Thyroid gland (tissue), 4 donors: ENCODE data around the gene C2CD2.

Experiments
- POLR2A ChIP-seq, 2 donors: fragments of 450-650 bp; IDR thresholded peaks; one replicate each; pipeline ENCODE4 v1.6.1; 2017; ENCODE audit warnings: antibody characterized with exemption in 2 of 2, mild to moderate bottlenecking in 2 of 2, moderate library complexity in 1 of 2
- TF ChIP-seq, protein P1 (sequence below), 6 experiments: fragments of 200-600 bp in 3 of 6; fragments of 450-650 bp in 3 of 6; sonication (generic) in 3 of 6; IDR thresholded peaks; one replicate each; pipeline ENCODE4 v1.5.1; 2016 to 2019; ENCODE audit warnings: antibody characterized with exemption in 6 of 6, mild to moderate bottlenecking in 2 of 6, inconsistent platforms in 1 of 6, moderate library complexity in 1 of 6

DNA sequence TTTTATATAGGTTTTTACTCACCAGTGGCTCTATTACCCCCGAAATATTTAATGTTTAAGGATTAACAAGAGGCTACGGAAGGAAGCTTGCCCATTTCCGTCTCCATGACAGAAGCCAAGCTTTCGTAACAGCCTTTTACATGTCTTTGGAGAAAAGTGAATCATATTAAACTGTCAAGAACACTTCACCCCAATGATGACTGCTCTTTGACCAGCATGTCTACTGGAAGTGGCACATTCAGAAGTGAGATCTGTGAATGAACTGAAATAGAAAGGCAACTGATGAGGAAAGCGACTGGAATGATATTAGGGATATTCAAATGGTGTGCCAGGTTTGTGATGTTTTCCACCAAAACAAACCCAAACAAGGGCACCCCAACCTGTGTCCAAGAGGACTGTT is 66.2 kb downstream of the C2CD2 start:
- TF ChIP-seq, protein P1, sequence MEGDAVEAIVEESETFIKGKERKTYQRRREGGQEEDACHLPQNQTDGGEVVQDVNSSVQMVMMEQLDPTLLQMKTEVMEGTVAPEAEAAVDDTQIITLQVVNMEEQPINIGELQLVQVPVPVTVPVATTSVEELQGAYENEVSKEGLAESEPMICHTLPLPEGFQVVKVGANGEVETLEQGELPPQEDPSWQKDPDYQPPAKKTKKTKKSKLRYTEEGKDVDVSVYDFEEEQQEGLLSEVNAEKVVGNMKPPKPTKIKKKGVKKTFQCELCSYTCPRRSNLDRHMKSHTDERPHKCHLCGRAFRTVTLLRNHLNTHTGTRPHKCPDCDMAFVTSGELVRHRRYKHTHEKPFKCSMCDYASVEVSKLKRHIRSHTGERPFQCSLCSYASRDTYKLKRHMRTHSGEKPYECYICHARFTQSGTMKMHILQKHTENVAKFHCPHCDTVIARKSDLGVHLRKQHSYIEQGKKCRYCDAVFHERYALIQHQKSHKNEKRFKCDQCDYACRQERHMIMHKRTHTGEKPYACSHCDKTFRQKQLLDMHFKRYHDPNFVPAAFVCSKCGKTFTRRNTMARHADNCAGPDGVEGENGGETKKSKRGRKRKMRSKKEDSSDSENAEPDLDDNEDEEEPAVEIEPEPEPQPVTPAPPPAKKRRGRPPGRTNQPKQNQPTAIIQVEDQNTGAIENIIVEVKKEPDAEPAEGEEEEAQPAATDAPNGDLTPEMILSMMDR (IDR thresholded peaks at IDR 0.05): no peak
- TF ChIP-seq POLR2A (IDR thresholded peaks at IDR 0.05): no peak
